ENCODE results near the gene PCF11.

Gene PCF11

DNA sequence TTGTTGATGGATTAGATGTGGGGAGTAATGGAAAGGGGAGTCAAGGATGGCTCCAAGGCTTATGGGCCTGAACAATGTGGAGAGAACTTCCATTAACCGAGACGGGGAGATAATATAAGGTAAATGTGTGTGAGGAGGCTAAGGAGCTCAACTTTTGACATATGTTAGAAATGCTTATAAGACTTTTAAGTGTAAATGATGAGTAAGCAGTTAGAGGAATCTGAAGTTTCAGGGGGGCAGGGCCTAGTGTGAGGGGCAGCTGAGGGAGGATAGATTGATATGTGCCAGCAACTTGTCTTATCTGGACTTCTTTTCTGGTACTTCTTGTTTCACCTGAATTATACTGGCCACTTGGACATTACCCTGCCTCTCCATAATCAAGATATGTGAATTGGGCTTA lies 66.5 kb downstream of the PCF11 start:
- no peak overlapping the region for H3K9ac ChIP-seq (ENCODE audit: low read length)
- no peak overlapping the region for H3K4me3 ChIP-seq (ENCODE audit: low read depth in 1 of 2, low read length in 2 of 2)
- H3K36me3 ChIP-seq (ENCODE audit: insufficient read depth, low read length): no peaks in the 10 kb centered on the region
- no peaks in the 10 kb centered on the region for H3K27me3 ChIP-seq (ENCODE audit: control insufficient read depth in 1 of 2, insufficient read depth in 2 of 2, low read length in 2 of 2)
- H3K9me3 ChIP-seq (ENCODE audit: low read length): no peaks in the 10 kb centered on the region
- H3K4me1 ChIP-seq (ENCODE audit: insufficient read depth, low read length): no peaks in the 10 kb centered on the region
- no peak overlapping the region for H3K27ac ChIP-seq (ENCODE audit: low read depth, low read length)

DNA sequence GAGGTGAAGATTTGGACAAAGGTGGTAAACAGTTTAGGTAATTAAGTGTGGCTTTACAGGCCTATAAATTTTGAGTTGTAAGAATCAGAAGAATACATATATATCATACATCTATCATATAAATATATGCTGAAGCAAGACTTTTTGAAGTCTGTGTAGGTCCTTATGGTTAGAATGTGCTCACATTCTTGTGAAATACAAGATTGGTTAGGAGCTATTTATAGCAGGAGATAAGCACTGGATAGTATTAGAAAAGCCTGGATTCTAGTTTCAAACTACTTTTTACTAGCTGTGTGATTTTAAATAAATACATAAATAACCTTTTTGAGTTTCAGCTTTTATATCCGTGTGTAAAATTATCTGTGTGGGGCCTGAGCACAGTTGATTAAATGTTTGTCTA lies 78.9 kb downstream of the PCF11 start:
- Histone ChIP-seq H3K27ac (ENCODE audit: low read depth, low read length) (no peak overlapping the region), H3K4me3 (ENCODE audit: low read depth in 1 of 2, low read length in 2 of 2) (no peak overlapping the region), H3K9ac (ENCODE audit: low read length) (no peak overlapping the region), H3K36me3 (ENCODE audit: insufficient read depth, low read length) (no peaks in the 10 kb centered on the region), H3K4me1 (ENCODE audit: insufficient read depth, low read length) (no peaks in the 10 kb centered on the region), H3K27me3 (ENCODE audit: control insufficient read depth in 1 of 2, insufficient read depth in 2 of 2, low read length in 2 of 2) (no peaks in the 10 kb centered on the region), H3K9me3 (ENCODE audit: low read length) (no peaks in the 10 kb centered on the region)
